ENCODE results near the gene CCDC197.

Gene CCDC197

DNA sequence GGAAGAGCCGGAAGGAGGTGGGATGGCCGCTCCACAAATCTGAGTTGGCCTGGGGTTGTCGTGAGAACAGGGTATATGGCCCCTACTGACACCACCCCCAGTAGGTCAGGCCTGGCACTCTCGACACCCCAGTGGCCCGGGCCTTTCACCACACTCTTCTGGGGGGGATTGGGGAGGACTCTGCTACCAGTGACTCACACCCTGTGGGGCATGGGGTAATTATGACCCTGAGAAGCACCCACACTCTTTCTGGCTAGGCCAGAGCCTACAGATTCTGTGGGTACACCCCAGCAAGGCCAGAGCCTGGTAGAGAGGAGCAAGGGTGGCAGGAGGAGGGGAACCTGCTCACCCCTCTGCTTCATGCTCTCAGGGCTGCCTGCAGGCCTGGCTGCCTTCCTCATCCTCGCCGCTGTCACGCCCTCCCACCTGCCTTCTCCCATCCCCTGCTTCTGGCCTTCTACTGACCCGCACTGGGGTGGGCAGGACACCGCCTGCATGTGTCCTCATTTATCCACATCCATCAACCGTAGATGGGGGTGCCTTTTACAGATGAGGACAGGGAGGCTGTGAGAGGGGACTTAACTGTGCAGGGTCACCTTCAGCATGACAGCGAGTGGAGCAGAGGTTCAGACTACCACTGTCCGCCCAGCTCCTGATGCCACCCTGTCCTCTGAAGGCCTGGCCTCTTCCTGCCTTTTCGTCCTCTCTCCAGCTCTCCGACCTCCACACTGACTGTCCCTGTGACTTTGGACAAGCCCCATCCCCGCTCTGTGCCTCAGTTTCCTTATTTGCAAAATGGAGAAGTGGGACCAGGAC, 39.1 kb upstream of the CCDC197 start:
- H3K27me3 ChIP-seq (ENCODE audit: low read depth), result no peaks in the 10 kb centered on the region
- in situ Hi-C loops (cut with MboI; ENCODE audit: low sequenced_read_pairs), result no loop called here
- H3K4me1 ChIP-seq, result no peaks in the 10 kb centered on the region
- DNase-seq (ENCODE audit: low spot score in 2 of 2), result no peak
- H3K4me3 ChIP-seq, result no peak overlapping the region
- no peaks in the 10 kb centered on the region for H3K9me3 ChIP-seq
- H3K36me3 ChIP-seq (replicated peaks), result no peaks in the 10 kb centered on the region

DNA sequence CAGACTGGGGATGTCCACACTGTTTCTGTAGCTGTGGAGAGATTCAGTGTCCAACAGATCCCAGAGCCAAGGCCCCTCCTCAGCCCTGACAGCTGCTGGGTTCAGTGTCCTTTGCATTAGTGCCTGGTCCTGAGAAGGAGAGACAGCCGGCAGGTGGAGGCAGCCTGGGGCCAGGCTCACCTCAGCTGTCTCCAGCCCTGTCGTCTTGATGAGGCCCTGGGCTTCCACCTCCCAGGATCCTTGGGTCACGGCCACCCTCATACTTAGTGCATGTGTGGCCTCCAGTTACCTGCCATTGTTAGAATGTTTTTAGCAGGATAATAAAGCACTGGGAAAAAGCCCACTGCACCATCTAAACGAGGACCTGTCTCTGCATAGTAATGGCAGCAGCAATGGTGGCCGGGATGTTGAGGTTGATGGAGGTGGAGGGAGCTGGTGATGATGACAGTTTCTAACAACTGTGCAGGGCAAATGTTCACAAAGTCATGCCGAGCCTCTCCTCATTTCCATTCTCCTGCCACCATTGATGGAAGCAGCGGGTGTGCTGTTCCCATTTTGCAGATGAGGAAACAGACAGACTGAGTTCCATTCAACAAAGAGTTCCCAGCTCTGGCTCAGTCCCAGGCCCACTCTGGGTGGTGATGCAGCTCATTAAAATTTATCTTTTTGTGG, 38.4 kb upstream of the CCDC197 start:
- in situ Hi-C loops (cut with MboI; ENCODE audit: low sequenced_read_pairs), result no loop called here
- Histone ChIP-seq H3K9me3 (no peaks in the 10 kb centered on the region), H3K4me3 (no peak overlapping the region), H3K36me3 (replicated peaks) (no peaks in the 10 kb centered on the region), H3K4me1 (no peaks in the 10 kb centered on the region), H3K27me3 (ENCODE audit: low read depth) (no peaks in the 10 kb centered on the region)
- DNase-seq (ENCODE audit: low spot score in 2 of 2), result no peak

DNA sequence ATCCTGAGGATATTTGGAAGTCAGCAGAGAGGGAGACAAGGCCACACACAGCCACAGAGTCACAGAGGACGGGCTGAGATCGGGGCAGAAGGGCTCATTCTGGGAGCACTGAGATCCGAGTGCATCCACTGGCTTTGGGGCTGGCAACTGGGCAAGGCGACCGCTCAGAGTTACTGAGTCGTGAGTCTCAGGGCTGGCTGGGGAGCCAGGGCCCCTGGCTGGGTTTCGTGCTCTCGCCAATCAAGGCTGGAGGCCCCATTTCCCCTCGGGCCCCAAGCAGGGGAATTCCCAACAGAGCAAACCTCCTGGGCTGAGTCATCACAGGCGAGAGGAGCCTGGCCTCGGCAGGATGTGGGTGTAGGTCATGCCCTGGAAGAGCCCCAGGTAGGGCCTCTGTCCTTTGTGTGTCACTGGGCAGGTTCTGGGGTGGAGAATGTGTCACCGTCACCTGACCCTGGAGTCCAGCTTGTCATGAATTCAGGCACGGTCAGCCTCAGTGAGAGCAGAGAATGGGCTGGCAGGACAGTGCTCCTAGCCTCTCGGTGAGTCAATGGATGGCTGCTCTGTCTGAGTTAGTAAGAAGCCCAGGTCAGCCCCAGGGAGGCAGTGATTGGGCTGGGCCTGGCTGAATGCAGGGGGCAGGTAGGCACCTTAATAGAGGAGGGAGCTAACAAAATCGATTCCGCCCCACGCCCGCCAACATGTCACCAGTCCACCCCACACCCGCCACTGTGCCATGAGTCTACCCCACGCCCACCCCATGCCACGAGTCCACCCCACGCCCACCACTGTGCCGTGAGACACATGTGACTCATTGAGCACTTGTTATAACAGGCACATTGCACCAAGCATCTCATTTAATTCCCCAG, 37.6 kb upstream of the CCDC197 start:
- H3K27me3 ChIP-seq (ENCODE audit: low read depth), result no peaks in the 10 kb centered on the region
- no peaks in the 10 kb centered on the region for H3K4me1 ChIP-seq
- DNase-seq (ENCODE audit: low spot score in 2 of 2), result no peak
- in situ Hi-C loops (cut with MboI; ENCODE audit: low sequenced_read_pairs), result no loop called here
- no peaks in the 10 kb centered on the region for H3K36me3 ChIP-seq (replicated peaks)
- no peak overlapping the region for H3K4me3 ChIP-seq
- no peaks in the 10 kb centered on the region for H3K9me3 ChIP-seq

DNA sequence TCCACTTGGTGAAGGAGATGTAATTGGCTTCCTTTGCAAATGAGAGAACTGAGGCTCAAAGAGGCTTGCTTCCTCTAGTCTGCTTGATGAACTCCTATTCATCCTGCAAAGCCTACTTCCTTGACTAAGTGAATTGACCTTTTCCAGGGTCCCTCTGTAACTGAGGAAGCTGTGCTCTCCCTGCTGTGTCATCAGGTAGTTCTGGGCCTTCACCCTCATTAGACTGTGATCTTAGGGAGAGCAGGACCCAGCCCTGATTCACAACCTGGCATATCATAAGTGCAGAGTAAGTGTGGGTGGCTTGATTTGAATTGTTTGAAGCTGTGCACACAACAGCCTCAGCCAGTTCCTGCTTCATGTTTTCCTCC, 37.0 kb upstream of the CCDC197 start:
- Histone ChIP-seq H3K4me1 (no peaks in the 10 kb centered on the region), H3K27me3 (ENCODE audit: low read depth) (no peaks in the 10 kb centered on the region), H3K9me3 (no peaks in the 10 kb centered on the region), H3K4me3 (no peak overlapping the region), H3K36me3 (replicated peaks) (no peaks in the 10 kb centered on the region)
- no peak for DNase-seq (ENCODE audit: low spot score in 2 of 2)
- in situ Hi-C loops (cut with MboI; ENCODE audit: low sequenced_read_pairs), result no loop called here

DNA sequence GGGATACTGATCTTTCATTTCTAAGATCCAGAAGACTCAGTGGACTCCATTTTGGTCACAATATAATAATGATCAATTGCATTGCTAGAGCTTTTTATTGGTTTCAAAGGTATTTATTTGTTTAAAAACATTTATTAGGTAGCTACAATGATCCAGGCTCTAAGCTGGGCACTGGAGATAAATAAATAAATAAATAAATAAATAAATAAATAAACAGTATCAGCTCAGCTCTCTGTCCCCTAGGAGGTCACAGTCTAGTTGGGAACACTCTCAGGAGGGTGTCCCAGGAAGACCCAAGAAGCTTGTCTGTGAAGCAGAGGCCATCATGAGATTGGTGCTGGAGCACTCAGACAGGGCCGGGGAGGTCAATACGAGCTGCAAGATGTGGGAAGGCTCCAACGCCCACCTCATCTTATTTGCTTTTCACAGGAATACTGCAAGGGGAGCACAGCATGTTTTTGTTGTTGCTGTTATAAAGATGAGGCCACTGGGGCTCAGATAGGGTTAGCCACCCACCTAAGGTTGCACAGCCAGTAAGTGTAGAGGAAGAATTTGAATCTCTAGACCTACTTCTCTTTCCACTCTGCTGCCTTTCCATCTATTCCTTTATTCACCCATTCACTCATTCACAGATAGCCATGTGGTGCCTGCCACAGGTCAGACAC, 36.2 kb upstream of the CCDC197 start:
- H3K9me3 ChIP-seq, result no peaks in the 10 kb centered on the region
- no peak for DNase-seq (ENCODE audit: low spot score in 2 of 2)
- H3K4me3 ChIP-seq, result no peak overlapping the region
- in situ Hi-C loops (cut with MboI; ENCODE audit: low sequenced_read_pairs), result no loop called here
- H3K36me3 ChIP-seq (replicated peaks), result no peaks in the 10 kb centered on the region
- H3K4me1 ChIP-seq, result no peaks in the 10 kb centered on the region
- H3K27me3 ChIP-seq (ENCODE audit: low read depth), result no peaks in the 10 kb centered on the region

DNA sequence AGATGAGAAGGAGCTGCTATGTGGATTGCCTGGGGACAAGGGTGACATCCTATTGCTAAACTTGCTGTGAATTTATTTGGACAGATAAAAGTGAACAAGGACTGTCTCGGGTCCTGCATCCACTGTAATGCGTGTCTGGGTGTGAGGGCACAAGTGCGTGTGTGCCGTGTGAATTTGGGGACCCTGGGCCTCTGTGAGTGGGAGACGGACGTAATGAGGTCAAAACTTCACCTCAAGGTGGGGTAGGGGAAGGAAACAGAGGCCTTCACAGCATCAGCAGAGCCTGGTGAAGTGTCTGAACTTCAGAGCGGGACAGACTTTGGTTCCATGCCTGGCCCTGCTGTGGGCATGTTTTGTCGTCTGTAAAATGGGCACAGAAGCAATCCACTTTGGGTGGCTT, 35.5 kb upstream of the CCDC197 start:
- no peak overlapping the region for H3K4me3 ChIP-seq
- in situ Hi-C loops (cut with MboI; ENCODE audit: low sequenced_read_pairs), result no loop called here
- H3K4me1 ChIP-seq, result no peaks in the 10 kb centered on the region
- H3K27me3 ChIP-seq (ENCODE audit: low read depth), result no peaks in the 10 kb centered on the region
- no peak for DNase-seq (ENCODE audit: low spot score in 2 of 2)
- no peaks in the 10 kb centered on the region for H3K9me3 ChIP-seq
- no peaks in the 10 kb centered on the region for H3K36me3 ChIP-seq (replicated peaks)

DNA sequence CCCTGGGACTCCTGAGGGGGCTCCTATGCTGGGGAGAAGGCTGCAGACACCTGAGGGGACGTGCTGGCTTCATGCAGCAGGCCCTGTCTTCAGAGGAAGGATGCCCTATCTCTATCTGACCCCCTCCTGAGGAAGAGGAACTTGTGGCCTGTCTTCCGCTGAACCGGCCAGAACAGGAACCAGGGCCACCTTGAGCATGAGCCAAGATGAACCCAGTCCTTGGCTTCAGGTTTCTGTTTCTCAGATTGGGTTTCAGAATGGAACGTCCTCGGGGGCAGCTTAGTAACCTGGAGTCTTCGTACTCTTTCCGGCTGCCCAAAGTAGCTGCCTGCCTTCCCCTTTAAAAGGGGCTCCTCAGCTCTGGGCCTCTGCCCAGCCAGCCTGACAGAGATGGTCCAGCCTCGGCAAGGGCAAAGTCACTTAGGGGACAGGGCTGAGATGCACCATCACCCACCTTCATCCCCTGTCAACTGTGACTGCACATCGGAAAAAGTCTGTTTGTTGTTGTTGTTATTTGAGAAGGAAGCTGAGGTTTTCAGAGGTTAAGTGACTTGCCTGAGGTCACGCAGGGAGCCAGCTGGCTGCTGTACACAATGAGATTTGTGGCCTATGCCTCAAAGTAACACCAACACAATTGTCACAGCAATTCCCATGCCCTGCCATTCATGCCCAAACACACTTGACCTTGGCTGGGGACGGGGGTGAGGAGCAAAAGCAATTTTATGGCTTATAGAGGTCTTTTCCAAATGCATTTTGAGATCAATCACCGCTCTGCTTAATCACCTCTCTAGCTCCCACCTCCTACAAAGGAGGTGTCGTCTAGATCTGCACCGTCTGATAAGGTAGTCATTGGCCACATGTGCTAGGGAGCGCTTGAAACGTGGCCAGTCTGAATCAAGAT, 34.1 kb upstream of the CCDC197 start:
- no peak for DNase-seq (ENCODE audit: low spot score in 2 of 2)
- no peaks in the 10 kb centered on the region for H3K27me3 ChIP-seq (ENCODE audit: low read depth)
- no peaks in the 10 kb centered on the region for H3K36me3 ChIP-seq (replicated peaks)
- H3K4me3 ChIP-seq, result no peak overlapping the region
- H3K4me1 ChIP-seq, result no peaks in the 10 kb centered on the region
- no peaks in the 10 kb centered on the region for H3K9me3 ChIP-seq
- in situ Hi-C loops (cut with MboI; ENCODE audit: low sequenced_read_pairs), result no loop called here

DNA sequence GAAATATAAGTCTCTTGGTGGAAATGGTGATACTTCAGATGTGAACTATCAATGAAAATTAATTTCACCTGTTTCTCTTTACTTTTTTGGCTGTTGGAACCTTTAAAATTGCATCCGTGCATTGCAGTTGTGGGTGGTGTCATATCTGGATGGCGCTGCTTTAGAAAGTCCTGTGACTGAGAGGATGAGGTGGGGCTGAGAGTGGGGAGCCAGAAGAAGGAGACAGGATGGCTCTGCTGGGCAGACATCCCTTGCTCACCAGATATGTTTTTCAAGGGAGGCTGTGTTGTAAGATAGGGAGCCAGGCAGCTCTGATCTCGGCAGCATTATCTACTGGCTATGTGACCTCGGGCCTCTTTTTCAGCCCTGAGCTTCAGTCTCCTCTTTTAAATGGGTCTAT, 33.4 kb upstream of the CCDC197 start:
- H3K4me1 ChIP-seq, result no peaks in the 10 kb centered on the region
- H3K27me3 ChIP-seq (ENCODE audit: low read depth), result no peaks in the 10 kb centered on the region
- H3K4me3 ChIP-seq, result no peak overlapping the region
- H3K36me3 ChIP-seq (replicated peaks), result no peaks in the 10 kb centered on the region
- in situ Hi-C loops (cut with MboI; ENCODE audit: low sequenced_read_pairs), result no loop called here
- DNase-seq (ENCODE audit: low spot score in 2 of 2), result no peak
- H3K9me3 ChIP-seq, result no peaks in the 10 kb centered on the region

DNA sequence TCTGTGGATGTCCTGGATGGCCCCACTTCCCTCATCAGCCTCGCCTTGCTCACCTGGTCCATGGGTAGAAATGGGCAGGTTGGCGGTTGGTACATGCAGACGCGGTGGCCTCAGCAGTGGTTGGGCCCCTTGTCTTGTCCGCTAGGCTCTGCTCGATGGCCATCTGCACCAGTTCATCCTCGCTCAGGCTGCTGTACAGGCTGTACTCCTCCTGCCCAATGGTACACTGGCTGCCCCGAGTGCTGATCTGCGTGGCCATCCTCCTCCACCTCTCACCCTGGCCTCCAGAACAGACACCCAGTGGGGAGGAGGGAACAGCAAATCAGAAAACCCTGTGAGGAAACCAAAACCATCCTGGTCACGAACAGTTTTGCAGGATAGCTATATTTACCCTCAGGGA, 32.8 kb upstream of the CCDC197 start:
- Histone ChIP-seq H3K4me1 (no peaks in the 10 kb centered on the region), H3K4me3 (no peak overlapping the region), H3K36me3 (replicated peaks) (no peaks in the 10 kb centered on the region), H3K9me3 (no peaks in the 10 kb centered on the region), H3K27me3 (ENCODE audit: low read depth) (no peaks in the 10 kb centered on the region)
- in situ Hi-C loops (cut with MboI; ENCODE audit: low sequenced_read_pairs), result no loop called here
- DNase-seq (ENCODE audit: low spot score in 2 of 2), result no peak

DNA sequence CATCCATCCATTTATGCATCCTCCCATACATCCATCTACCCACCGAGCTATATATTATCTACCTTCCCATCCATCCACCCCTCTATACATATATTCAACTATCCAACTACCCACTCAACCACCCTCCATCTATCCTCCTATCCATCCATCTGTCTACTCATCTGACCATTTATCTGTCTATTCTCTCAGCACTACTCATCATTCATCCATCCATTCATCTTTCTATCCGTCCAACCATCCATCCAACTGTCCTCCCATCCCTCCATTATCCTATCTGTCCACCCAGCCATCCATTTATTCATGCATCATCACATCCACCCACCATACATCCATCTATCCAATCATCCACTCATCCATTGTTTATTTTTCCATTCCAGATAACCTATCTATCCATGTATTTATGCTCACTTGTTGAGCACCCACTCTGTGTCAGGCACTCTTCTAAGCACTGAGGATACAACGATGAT, 32.2 kb upstream of the CCDC197 start:
- H3K4me3 ChIP-seq, result no peak overlapping the region
- no peaks in the 10 kb centered on the region for H3K9me3 ChIP-seq
- no peaks in the 10 kb centered on the region for H3K27me3 ChIP-seq (ENCODE audit: low read depth)
- no peaks in the 10 kb centered on the region for H3K4me1 ChIP-seq
- no peak for DNase-seq (ENCODE audit: low spot score in 2 of 2)
- no peaks in the 10 kb centered on the region for H3K36me3 ChIP-seq (replicated peaks)
- in situ Hi-C loops (cut with MboI; ENCODE audit: low sequenced_read_pairs), result no loop called here

DNA sequence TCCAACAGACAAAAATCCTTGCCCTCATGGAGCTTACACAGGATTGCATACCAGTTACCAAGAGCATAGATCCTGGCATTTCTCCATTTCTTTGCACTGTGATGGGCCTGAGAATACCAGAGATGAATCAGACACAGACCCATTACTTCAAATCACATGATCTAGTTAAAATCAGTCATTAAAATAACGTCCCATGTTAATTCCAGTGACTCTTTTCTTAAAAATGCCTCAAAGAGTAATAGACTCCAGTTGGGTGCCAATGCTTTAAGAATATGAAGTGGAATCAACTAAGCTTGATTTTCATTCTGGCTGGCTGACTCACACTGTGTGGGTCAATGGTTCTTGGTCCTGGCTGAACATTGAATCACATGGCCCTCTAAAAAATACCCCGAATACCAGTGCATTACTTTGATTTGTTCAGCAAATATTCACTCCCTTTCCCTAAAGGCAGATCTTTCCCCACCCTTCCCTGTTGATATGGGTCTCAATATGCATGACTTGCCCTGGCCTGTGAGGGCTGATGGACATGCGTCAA, 31.7 kb upstream of the CCDC197 start:
- Histone ChIP-seq H3K27me3 (ENCODE audit: low read depth) (no peaks in the 10 kb centered on the region), H3K9me3 (no peaks in the 10 kb centered on the region), H3K4me3 (no peak overlapping the region), H3K4me1 (no peaks in the 10 kb centered on the region), H3K36me3 (replicated peaks) (no peaks in the 10 kb centered on the region)
- no peak for DNase-seq (ENCODE audit: low spot score in 2 of 2)
- in situ Hi-C loops (cut with MboI; ENCODE audit: low sequenced_read_pairs), result no loop called here

DNA sequence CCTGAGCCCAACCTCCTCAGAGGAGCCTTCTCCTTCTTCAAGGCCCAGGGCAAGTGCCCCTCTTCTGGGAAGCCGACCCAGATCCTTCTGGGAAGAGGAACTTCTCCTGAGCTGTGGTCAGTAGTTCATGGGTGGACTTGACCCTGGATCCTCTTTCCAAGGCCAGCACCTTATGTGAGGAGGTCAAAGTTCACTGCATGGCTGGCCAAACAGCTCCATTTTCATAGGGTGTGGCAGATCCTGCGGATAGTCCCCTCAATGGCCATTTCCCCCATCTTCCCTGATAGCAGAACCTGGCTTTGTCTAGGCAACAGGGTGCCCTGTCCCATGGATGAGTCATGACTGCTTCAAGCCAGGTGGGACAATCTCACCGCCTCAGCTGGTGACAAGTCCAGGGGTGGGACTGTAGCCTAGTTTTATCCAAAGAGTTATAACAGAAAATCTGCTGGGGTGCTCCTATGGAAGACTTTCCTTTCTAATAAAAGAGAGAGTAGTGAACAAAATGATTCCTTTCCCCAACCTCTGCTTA, 31.1 kb upstream of the CCDC197 start:
- Histone ChIP-seq H3K36me3 (replicated peaks) (no peaks in the 10 kb centered on the region), H3K4me3 (no peak overlapping the region), H3K27me3 (ENCODE audit: low read depth) (no peaks in the 10 kb centered on the region; the same call in 1 of the 2 replicates), H3K9me3 (no peaks in the 10 kb centered on the region), H3K4me1 (no peaks in the 10 kb centered on the region)
- DNase-seq (ENCODE audit: low spot score in 2 of 2), result no peak
- in situ Hi-C loops (cut with MboI; ENCODE audit: low sequenced_read_pairs), result no loop called here

All from HAP-1 (cell line).